Neural cell (in vitro differentiated cells): Measurements from ENCODE around the gene LGR4.
"Not testable (repeated sequence)": the region's sequence is repeated elsewhere in the genome, so short reads cannot be mapped to it uniquely, and the experiment has no call there.

Source experiments
- EP300 ChIP-seq: fragments of 450-650 bp; conservative IDR thresholded peaks from 2 replicates; pipeline ENCODE4 v1.6.1; 2014; ENCODE audit warnings: antibody characterized with exemption, mild to moderate bottlenecking, moderate library complexity; ENCODE audit not compliant: poor library complexity, severe bottlenecking
- EZH2 ChIP-seq: fragments of 200-600, 300-800 bp; shearing (Covaris generic), sonication (generic); IDR thresholded peaks from 2 replicates; pipeline ENCODE4 v1.6.1; 2014; ENCODE audit warnings: antibody characterized with exemption, low read length, borderline replicate concordance, mild to moderate bottlenecking; ENCODE audit not compliant: insufficient read depth, poor library complexity, severe bottlenecking
- MXI1 ChIP-seq: fragments of 450-650 bp; conservative IDR thresholded peaks from 2 replicates; pipeline ENCODE4 v1.6.1; 2014; ENCODE audit warnings: antibody characterized with exemption, mild to moderate bottlenecking; ENCODE audit not compliant: poor library complexity, severe bottlenecking
- POLR2AphosphoS5 ChIP-seq: IDR thresholded peaks from 2 replicates; pipeline ENCODE4 v1.6.1; 2012
- SMC3 ChIP-seq: fragments of 450-650 bp; conservative IDR thresholded peaks from 2 replicates; pipeline ENCODE4 v1.6.1; 2014; ENCODE audit warnings: antibody characterized with exemption, mild to moderate bottlenecking, moderate library complexity; ENCODE audit not compliant: poor library complexity
- TAF1 ChIP-seq: IDR thresholded peaks from 2 replicates; pipeline ENCODE4 v1.6.1; 2012; ENCODE audit warnings: low read depth
- TF ChIP-seq, protein P1 (sequence below): fragments of 450-650 bp; IDR thresholded peaks from 2 replicates; pipeline ENCODE4 v1.5.1; 2014; ENCODE audit warnings: antibody characterized with exemption, mild to moderate bottlenecking, moderate library complexity; ENCODE audit not compliant: poor library complexity, severe bottlenecking
- TF ChIP-seq, protein P2 (sequence below): IDR thresholded peaks from 2 replicates; pipeline ENCODE4 v1.6.1; 2012; ENCODE audit warnings: borderline replicate concordance

DNA sequence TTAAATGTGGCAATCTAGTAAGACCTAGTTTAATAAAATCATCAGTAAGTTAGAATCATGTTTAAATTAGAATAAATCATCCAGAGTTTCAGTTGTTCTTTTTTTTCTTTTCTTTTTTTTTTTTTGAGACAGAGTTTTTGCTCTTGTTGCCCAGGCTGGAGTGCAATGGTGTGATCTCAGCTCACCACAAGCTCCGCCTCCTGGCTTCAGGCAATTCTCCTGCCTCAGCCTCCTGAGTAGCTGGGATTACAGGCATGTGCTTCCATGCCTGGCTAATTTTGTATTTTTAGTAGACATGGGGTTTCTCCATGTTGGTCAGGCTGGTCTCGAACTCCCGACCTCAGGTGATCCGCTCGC lies 24.4 kb downstream of the LGR4 start:
- TF ChIP-seq, protein P1, sequence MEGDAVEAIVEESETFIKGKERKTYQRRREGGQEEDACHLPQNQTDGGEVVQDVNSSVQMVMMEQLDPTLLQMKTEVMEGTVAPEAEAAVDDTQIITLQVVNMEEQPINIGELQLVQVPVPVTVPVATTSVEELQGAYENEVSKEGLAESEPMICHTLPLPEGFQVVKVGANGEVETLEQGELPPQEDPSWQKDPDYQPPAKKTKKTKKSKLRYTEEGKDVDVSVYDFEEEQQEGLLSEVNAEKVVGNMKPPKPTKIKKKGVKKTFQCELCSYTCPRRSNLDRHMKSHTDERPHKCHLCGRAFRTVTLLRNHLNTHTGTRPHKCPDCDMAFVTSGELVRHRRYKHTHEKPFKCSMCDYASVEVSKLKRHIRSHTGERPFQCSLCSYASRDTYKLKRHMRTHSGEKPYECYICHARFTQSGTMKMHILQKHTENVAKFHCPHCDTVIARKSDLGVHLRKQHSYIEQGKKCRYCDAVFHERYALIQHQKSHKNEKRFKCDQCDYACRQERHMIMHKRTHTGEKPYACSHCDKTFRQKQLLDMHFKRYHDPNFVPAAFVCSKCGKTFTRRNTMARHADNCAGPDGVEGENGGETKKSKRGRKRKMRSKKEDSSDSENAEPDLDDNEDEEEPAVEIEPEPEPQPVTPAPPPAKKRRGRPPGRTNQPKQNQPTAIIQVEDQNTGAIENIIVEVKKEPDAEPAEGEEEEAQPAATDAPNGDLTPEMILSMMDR, result not testable (repeated sequence)
- not testable (repeated sequence) for TF ChIP-seq SMC3, EZH2, EP300, TAF1, POLR2AphosphoS5, MXI1
- TF ChIP-seq, protein P2, sequence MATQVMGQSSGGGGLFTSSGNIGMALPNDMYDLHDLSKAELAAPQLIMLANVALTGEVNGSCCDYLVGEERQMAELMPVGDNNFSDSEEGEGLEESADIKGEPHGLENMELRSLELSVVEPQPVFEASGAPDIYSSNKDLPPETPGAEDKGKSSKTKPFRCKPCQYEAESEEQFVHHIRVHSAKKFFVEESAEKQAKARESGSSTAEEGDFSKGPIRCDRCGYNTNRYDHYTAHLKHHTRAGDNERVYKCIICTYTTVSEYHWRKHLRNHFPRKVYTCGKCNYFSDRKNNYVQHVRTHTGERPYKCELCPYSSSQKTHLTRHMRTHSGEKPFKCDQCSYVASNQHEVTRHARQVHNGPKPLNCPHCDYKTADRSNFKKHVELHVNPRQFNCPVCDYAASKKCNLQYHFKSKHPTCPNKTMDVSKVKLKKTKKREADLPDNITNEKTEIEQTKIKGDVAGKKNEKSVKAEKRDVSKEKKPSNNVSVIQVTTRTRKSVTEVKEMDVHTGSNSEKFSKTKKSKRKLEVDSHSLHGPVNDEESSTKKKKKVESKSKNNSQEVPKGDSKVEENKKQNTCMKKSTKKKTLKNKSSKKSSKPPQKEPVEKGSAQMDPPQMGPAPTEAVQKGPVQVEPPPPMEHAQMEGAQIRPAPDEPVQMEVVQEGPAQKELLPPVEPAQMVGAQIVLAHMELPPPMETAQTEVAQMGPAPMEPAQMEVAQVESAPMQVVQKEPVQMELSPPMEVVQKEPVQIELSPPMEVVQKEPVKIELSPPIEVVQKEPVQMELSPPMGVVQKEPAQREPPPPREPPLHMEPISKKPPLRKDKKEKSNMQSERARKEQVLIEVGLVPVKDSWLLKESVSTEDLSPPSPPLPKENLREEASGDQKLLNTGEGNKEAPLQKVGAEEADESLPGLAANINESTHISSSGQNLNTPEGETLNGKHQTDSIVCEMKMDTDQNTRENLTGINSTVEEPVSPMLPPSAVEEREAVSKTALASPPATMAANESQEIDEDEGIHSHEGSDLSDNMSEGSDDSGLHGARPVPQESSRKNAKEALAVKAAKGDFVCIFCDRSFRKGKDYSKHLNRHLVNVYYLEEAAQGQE, result not testable (repeated sequence)
